ENCODE data around the gene CRP. TPM values are rescaled to one million over a fixed set of nuclear protein-coding genes. Genes with fewer than 3 reads are reported as not detected.
"Not testable (repeated sequence)": the region's sequence is repeated elsewhere in the genome, so short reads cannot be mapped to it uniquely, and the experiment has no call there.

CRP gene
- not detected in 2 replicates for total RNA-seq (2014; rRNA removed; shearing (Covaris generic))

- DNase-seq (ENCODE audit: low spot score), result no peak
These were observed at the start of gene CRP for GRCh38 chr1:159714529-159714928. TSS of gene CRP (minus strand) at chr1:159714589. CDS start at chr1:159714485, 104 bp downstream.

- DNase-seq (ENCODE audit: low spot score), result no peak
These were observed 49.3 kb upstream of the CRP start for GRCh38 chr1:159763686-159764085.

GRCh38 chr1:159756397-159756796 is 42.0 kb upstream of the CRP start:
- DNase-seq (ENCODE audit: low spot score), result no peak

- no peak for DNase-seq (ENCODE audit: low spot score)
These were observed 41.1 kb upstream of the CRP start for GRCh38 chr1:159755451-159756007.

GRCh38 chr1:159753386-159753785 is 39.0 kb upstream of the CRP start:
- no peak for DNase-seq (ENCODE audit: low spot score)

GRCh38 chr1:159752135-159752580 is 37.8 kb upstream of the CRP start:
- DNase-seq (ENCODE audit: low spot score), result no peak

- DNase-seq (ENCODE audit: low spot score), result no peak
These were observed 36.6 kb upstream of the CRP start for GRCh38 chr1:159751031-159751430.

- no peak for DNase-seq (ENCODE audit: low spot score)
These were observed 36.2 kb upstream of the CRP start for GRCh38 chr1:159750621-159751020.

- no peak for DNase-seq (ENCODE audit: low spot score)
These were observed 35.2 kb upstream of the CRP start for GRCh38 chr1:159749630-159750029.

GRCh38 chr1:159748370-159748769 is 34.0 kb upstream of the CRP start:
- DNase-seq (ENCODE audit: low spot score), result no peak

- DNase-seq (ENCODE audit: low spot score), result no peak
These were observed 32.3 kb upstream of the CRP start for GRCh38 chr1:159746666-159747065.

- DNase-seq (ENCODE audit: low spot score), result no peak
These were observed 29.4 kb upstream of the CRP start for GRCh38 chr1:159743651-159744410.

GRCh38 chr1:159737238-159737916 is 23.0 kb upstream of the CRP start:
- no peak for DNase-seq (ENCODE audit: low spot score)

GRCh38 chr1:159723188-159723587 is 8.8 kb upstream of the CRP start:
- not testable (repeated sequence) for DNase-seq (ENCODE audit: low spot score)

GRCh38 chr1:159719990-159720389 is 5.6 kb upstream of the CRP start:
- no peak for DNase-seq (ENCODE audit: low spot score)

GRCh38 chr1:159715855-159716254 is 1.5 kb upstream of the CRP start:
- no peak for DNase-seq (ENCODE audit: low spot score)

- no peak for DNase-seq (ENCODE audit: low spot score)
These were observed 2.3 kb downstream of the CRP start for GRCh38 chr1:159712080-159712479.

GRCh38 chr1:159707472-159708260 is 6.7 kb downstream of the CRP start:
- DNase-seq (ENCODE audit: low spot score), result no peak

GRCh38 chr1:159705904-159706256 is 8.5 kb downstream of the CRP start:
- DNase-seq (ENCODE audit: low spot score), result no peak

- DNase-seq (ENCODE audit: low spot score), result no peak
These were observed 9.0 kb downstream of the CRP start for GRCh38 chr1:159705251-159705903.

- DNase-seq (ENCODE audit: low spot score), result no peak
These were observed 9.9 kb downstream of the CRP start for GRCh38 chr1:159704481-159704880.

Data from HT-29 (cell line).